ENCODE measurements around the gene ATAD1.

Gene ATAD1

GRCh38 chr10:87724789-87725188 is 93.2 kb downstream of the ATAD1 start:
- Histone ChIP-seq H3K27me3 (replicated peaks) (no peaks in the 10 kb centered on the region), H3K27ac (no peak overlapping the region), H3K4me3 (ENCODE audit: low read depth, low read length) (no peak overlapping the region), H3K36me3 (replicated peaks) (peaks cover 26% of the 10 kb centered on the region)
- in situ Hi-C loops (cut with HindIII; ENCODE audit: low pct_ligation_motif_present, low sequenced_read_pairs): no loop called here
- TF ChIP-seq, protein P1, sequence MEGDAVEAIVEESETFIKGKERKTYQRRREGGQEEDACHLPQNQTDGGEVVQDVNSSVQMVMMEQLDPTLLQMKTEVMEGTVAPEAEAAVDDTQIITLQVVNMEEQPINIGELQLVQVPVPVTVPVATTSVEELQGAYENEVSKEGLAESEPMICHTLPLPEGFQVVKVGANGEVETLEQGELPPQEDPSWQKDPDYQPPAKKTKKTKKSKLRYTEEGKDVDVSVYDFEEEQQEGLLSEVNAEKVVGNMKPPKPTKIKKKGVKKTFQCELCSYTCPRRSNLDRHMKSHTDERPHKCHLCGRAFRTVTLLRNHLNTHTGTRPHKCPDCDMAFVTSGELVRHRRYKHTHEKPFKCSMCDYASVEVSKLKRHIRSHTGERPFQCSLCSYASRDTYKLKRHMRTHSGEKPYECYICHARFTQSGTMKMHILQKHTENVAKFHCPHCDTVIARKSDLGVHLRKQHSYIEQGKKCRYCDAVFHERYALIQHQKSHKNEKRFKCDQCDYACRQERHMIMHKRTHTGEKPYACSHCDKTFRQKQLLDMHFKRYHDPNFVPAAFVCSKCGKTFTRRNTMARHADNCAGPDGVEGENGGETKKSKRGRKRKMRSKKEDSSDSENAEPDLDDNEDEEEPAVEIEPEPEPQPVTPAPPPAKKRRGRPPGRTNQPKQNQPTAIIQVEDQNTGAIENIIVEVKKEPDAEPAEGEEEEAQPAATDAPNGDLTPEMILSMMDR (IDR thresholded peaks at IDR 0.05; ENCODE audit: low read depth, low read length, missing control alignments): no peak
- no peak for DNase-seq

DNA sequence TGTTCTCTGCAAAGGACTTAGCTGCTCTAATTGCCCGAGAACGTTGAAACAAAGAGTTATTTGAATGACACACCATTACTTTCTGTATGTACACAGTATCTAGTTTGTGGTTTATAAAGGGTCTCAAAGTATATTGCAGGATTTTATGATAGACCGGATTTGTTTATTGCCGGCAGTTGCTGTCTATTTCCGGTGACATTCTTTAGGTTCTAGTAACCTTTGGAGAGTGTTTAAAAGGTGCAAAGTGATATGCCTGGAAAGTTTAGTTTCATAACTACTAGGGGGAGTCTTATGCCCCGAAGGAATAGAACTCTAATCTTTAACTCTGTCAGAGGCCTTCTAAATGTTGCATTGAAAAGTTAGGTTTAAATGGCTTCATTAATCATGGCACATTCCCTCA is 94.5 kb downstream of the ATAD1 start:
- Histone ChIP-seq H3K27me3 (replicated peaks) (no peaks in the 10 kb centered on the region), H3K36me3 (replicated peaks) (peaks cover 32% of the 10 kb centered on the region), H3K27ac (no peak overlapping the region), H3K4me3 (ENCODE audit: low read depth, low read length) (no peak overlapping the region)
- DNase-seq: no peak
- TF ChIP-seq, protein P1 (IDR thresholded peaks at IDR 0.05; ENCODE audit: low read depth, low read length, missing control alignments): no peak
- in situ Hi-C loops (cut with HindIII; ENCODE audit: low pct_ligation_motif_present, low sequenced_read_pairs): no loop called here

GRCh38 chr10:87722716-87723115 is 95.3 kb downstream of the ATAD1 start:
- TF ChIP-seq, protein P1 (IDR thresholded peaks at IDR 0.05; ENCODE audit: low read depth, low read length, missing control alignments): no peak

DNA sequence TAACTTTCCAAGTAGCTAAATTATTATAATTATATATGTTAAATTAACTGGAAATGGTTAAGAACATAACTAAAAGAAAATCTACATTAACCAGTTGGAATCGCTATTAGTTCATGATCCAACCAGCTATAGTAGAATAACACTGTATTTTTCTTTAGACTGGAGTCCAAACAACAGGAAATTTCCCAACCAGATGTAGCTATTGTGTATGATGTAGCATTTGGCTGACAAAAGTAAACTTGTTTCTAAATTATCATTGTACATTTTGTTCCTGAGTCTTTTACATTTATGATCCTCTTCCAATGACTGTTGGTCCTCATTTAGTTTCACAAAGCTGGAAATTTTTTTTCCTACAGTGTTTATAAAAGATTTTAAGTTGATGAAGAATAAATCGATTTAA is 96.2 kb downstream of the ATAD1 start:
- TF ChIP-seq, protein P1 (IDR thresholded peaks at IDR 0.05; ENCODE audit: low read depth, low read length, missing control alignments): no peak
- no peak for DNase-seq
- in situ Hi-C loops (cut with HindIII; ENCODE audit: low pct_ligation_motif_present, low sequenced_read_pairs): no loop called here
- no peak overlapping the region for H3K27ac ChIP-seq
- H3K36me3 ChIP-seq (replicated peaks): peaks cover 35% of the 10 kb centered on the region
- H3K27me3 ChIP-seq (replicated peaks): no peaks in the 10 kb centered on the region
- H3K4me3 ChIP-seq (ENCODE audit: low read depth, low read length): no peak overlapping the region

More at GRCh38 chr10:87722716-87723115, 95.3 kb downstream of the ATAD1 start:
- Histone ChIP-seq H3K36me3 (replicated peaks) (peaks cover 37% of the 10 kb centered on the region), H3K27ac (no peak overlapping the region), H3K27me3 (replicated peaks) (no peaks in the 10 kb centered on the region), H3K4me3 (ENCODE audit: low read depth, low read length) (no peak overlapping the region)
- DNase-seq: no peak
- in situ Hi-C loops (cut with HindIII; ENCODE audit: low pct_ligation_motif_present, low sequenced_read_pairs): no loop called here

- no peak for DNase-seq
- in situ Hi-C loops (cut with HindIII; ENCODE audit: low pct_ligation_motif_present, low sequenced_read_pairs): no loop called here
Measured at GRCh38 chr10:87720665-87721064, 97.4 kb downstream of the ATAD1 start.

DNA sequence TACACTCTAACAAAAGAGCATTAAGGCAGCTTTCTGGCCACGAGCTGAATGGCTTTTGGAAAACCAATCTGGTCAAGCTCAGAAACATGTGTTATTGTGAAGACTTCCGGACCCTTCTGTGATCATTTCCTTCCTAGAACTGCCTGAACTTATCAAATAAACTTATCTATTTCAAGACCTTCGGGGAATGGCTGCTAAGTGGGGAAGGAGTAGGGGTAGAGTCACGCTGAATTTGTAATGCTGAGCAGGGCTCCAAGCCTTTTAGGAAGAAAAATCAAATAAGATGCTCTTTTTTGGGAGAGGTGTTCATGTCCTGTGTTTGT is 101.7 kb downstream of the ATAD1 start:
- H3K27me3 ChIP-seq (replicated peaks): no peaks in the 10 kb centered on the region
- TF ChIP-seq, protein P1 (IDR thresholded peaks at IDR 0.05; ENCODE audit: low read depth, low read length, missing control alignments): no peak
- no peak overlapping the region for H3K27ac ChIP-seq
- no peak for DNase-seq
- H3K36me3 ChIP-seq (replicated peaks): peaks cover 65% of the 10 kb centered on the region
- in situ Hi-C loops (cut with HindIII; ENCODE audit: low pct_ligation_motif_present, low sequenced_read_pairs): no loop called here
- H3K4me3 ChIP-seq (ENCODE audit: low read depth, low read length): no peak overlapping the region

More at GRCh38 chr10:87720665-87721064, 97.4 kb downstream of the ATAD1 start:
- Histone ChIP-seq H3K27me3 (replicated peaks) (no peaks in the 10 kb centered on the region), H3K36me3 (replicated peaks) (peaks cover 40% of the 10 kb centered on the region), H3K27ac (no peak overlapping the region), H3K4me3 (ENCODE audit: low read depth, low read length) (no peak overlapping the region)
- TF ChIP-seq, protein P1 (IDR thresholded peaks at IDR 0.05; ENCODE audit: low read depth, low read length, missing control alignments): no peak

Data from brain microvascular endothelial cell (primary cell).